ENCODE measurements around the gene SCNM1. TPM values are rescaled to one million over a fixed set of nuclear protein-coding genes. Genes with fewer than 3 reads are reported as not detected.

SCNM1 gene
- total RNA-seq, 1 experiment from 2014 or later = 34.1 TPM

GRCh38 chr1:151213560-151213959 is 47.6 kb downstream of the SCNM1 start:
- H3K9ac ChIP-seq (ENCODE audit: low read length) = no peak overlapping the region
- ChIA-PET CTCF (no interaction called here), RAD21 (ENCODE audit: low non-redundant PET in 1 of 2, low total read pairs in 2 of 2, uncharacterized antibody in 2 of 2, unreplicated experiment in 2 of 2) (no interaction called here), POLR2A (no interaction called here)
- H2AFZ ChIP-seq (ENCODE audit: low read depth, low read length, poor library complexity, severe bottlenecking) = no peak overlapping the region
- no peaks in the 10 kb centered on the region for H3K4me1 ChIP-seq (ENCODE audit: control insufficient read depth in 1 of 2, insufficient read depth in 2 of 2, low read length in 2 of 2)
- TF ChIP-seq, protein P1, sequence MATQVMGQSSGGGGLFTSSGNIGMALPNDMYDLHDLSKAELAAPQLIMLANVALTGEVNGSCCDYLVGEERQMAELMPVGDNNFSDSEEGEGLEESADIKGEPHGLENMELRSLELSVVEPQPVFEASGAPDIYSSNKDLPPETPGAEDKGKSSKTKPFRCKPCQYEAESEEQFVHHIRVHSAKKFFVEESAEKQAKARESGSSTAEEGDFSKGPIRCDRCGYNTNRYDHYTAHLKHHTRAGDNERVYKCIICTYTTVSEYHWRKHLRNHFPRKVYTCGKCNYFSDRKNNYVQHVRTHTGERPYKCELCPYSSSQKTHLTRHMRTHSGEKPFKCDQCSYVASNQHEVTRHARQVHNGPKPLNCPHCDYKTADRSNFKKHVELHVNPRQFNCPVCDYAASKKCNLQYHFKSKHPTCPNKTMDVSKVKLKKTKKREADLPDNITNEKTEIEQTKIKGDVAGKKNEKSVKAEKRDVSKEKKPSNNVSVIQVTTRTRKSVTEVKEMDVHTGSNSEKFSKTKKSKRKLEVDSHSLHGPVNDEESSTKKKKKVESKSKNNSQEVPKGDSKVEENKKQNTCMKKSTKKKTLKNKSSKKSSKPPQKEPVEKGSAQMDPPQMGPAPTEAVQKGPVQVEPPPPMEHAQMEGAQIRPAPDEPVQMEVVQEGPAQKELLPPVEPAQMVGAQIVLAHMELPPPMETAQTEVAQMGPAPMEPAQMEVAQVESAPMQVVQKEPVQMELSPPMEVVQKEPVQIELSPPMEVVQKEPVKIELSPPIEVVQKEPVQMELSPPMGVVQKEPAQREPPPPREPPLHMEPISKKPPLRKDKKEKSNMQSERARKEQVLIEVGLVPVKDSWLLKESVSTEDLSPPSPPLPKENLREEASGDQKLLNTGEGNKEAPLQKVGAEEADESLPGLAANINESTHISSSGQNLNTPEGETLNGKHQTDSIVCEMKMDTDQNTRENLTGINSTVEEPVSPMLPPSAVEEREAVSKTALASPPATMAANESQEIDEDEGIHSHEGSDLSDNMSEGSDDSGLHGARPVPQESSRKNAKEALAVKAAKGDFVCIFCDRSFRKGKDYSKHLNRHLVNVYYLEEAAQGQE (IDR thresholded peaks at IDR 0.05; ENCODE audit: low read depth) = no peak
- TF ChIP-seq, protein P2, sequence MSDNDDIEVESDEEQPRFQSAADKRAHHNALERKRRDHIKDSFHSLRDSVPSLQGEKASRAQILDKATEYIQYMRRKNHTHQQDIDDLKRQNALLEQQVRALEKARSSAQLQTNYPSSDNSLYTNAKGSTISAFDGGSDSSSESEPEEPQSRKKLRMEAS (IDR thresholded peaks at IDR 0.05) = no peak
- TF ChIP-seq SP1 (IDR thresholded peaks at IDR 0.05; ENCODE audit: low read depth) (no peak), CEBPB (IDR thresholded peaks at IDR 0.05; ENCODE audit: low read depth) (no peak), ATF3 (IDR thresholded peaks at IDR 0.05) (no peak), SRF (IDR thresholded peaks at IDR 0.05; ENCODE audit: low read depth) (no peak), ZNF274 (IDR thresholded peaks at IDR 0.05; ENCODE audit: low read depth, low read length) (no peak), JUND (IDR thresholded peaks at IDR 0.05) (no peak), ZFX (IDR thresholded peaks at IDR 0.05) (no peak), YY1 (IDR thresholded peaks at IDR 0.05; ENCODE audit: extremely low read depth, insufficient replicate concordance, low read depth, low read length) (no peak), ZBTB33 (IDR thresholded peaks at IDR 0.05; ENCODE audit: extremely low read depth, insufficient replicate concordance, low read length) (no peak), TCF7L2 (IDR thresholded peaks at IDR 0.05; ENCODE audit: borderline replicate concordance, extremely low read depth, insufficient read depth, insufficient read length) (no peak)
- no peak overlapping the region for H3K27ac ChIP-seq (ENCODE audit: low read depth, low read length)
- no peak for ATAC-seq
- no peaks in the 10 kb centered on the region for H3K27me3 ChIP-seq (ENCODE audit: insufficient read depth, low read length)
- no peak for DNase-seq (ENCODE audit: low read depth, low spot score)
- BruUV-seq (replicated peaks) = TSS peak; percentile 5
- peaks cover 97% of the 10 kb centered on the region for H3K79me2 ChIP-seq (ENCODE audit: insufficient read depth, low read length)
- no peaks in the 10 kb centered on the region for H3K9me3 ChIP-seq (ENCODE audit: control insufficient read depth in 1 of 2, insufficient read depth in 1 of 2, low read depth in 1 of 2, low read length in 2 of 2)
- no peak overlapping the region for H3K4me3 ChIP-seq (replicated peaks in 1 of 2; ENCODE audit: low read depth in 1 of 2, low read length in 2 of 2)
- peaks cover 7% of the 10 kb centered on the region for H4K20me1 ChIP-seq (ENCODE audit: insufficient read depth)
- no peak overlapping the region for H3K4me2 ChIP-seq (ENCODE audit: low read length)
- H3K36me3 ChIP-seq (ENCODE audit: control insufficient read depth in 1 of 2, insufficient read depth in 2 of 2, low read length in 2 of 2) = peaks cover 0 to 3% of the 10 kb centered on the region in 2 experiments; a peak in 2 of 4 replicates
- intact Hi-C loops (cut with micrococcal nuclease) = no loop called here
- no peaks in the 10 kb centered on the region for H3K9me2 ChIP-seq (ENCODE audit: insufficient read depth)

Other genes with a start within 250 kb of the SCNM1 start
- gene SETDB1, start 239.8 kb upstream of the SCNM1 start, total RNA-seq (2021; ENCODE audit: unreplicated experiment) = 54.3 TPM
- gene CERS2, start 191.3 kb upstream of the SCNM1 start, total RNA-seq (2021; ENCODE audit: unreplicated experiment) = 218 TPM
- gene ANXA9, start 183.9 kb upstream of the SCNM1 start, total RNA-seq (2021; ENCODE audit: unreplicated experiment) = 2.7 TPM
- 1.2 TPM for gene MINDY1, start 159.2 kb upstream of the SCNM1 start, total RNA-seq (2021; ENCODE audit: unreplicated experiment)
- gene PRUNE1, start 157.7 kb upstream of the SCNM1 start, total RNA-seq (2021; ENCODE audit: unreplicated experiment) = 20.2 TPM
- 0.86 TPM for gene BNIPL, start 129.6 kb upstream of the SCNM1 start, total RNA-seq (2021; ENCODE audit: unreplicated experiment)
- not detected for gene C1orf56, start 118.4 kb upstream of the SCNM1 start, total RNA-seq (2021; ENCODE audit: unreplicated experiment)
- gene CDC42SE1, start 106.5 kb upstream of the SCNM1 start, total RNA-seq (2021; ENCODE audit: unreplicated experiment) = 50.5 TPM
- 0.17 TPM for gene MLLT11, start 105.7 kb upstream of the SCNM1 start, total RNA-seq (2021; ENCODE audit: unreplicated experiment)
- 7.7 TPM for gene GABPB2, start 95.4 kb upstream of the SCNM1 start, total RNA-seq (2021; ENCODE audit: unreplicated experiment)
- gene SEMA6C, start 19.5 kb upstream of the SCNM1 start, total RNA-seq (2021; ENCODE audit: unreplicated experiment) = 8.2 TPM
- gene TNFAIP8L2, start 9.5 kb upstream of the SCNM1 start, total RNA-seq (2021; ENCODE audit: unreplicated experiment) = not detected
- 5.0 TPM for gene LYSMD1, start 242 bp upstream of the SCNM1 start, total RNA-seq (2021; ENCODE audit: unreplicated experiment)
- gene TMOD4, start 9.8 kb downstream of the SCNM1 start, total RNA-seq (2021; ENCODE audit: unreplicated experiment) = 1.8 TPM
- 68.9 TPM for gene VPS72, start 24.1 kb downstream of the SCNM1 start, total RNA-seq (2021; ENCODE audit: unreplicated experiment)
- 75.4 TPM for gene PIP5K1A, start 32.4 kb downstream of the SCNM1 start, total RNA-seq (2021; ENCODE audit: unreplicated experiment)
- 225 TPM for gene PSMD4, start 88.6 kb downstream of the SCNM1 start, total RNA-seq (2021; ENCODE audit: unreplicated experiment)
- 34.3 TPM for gene ZNF687, start 116.2 kb downstream of the SCNM1 start, total RNA-seq (2021; ENCODE audit: unreplicated experiment)
- 45.1 TPM for gene PI4KB, start 161.3 kb downstream of the SCNM1 start, total RNA-seq (2021; ENCODE audit: unreplicated experiment)
- 52.7 TPM for gene RFX5, start 181.1 kb downstream of the SCNM1 start, total RNA-seq (2021; ENCODE audit: unreplicated experiment)
- 0.42 TPM for gene SELENBP1, start 206.6 kb downstream of the SCNM1 start, total RNA-seq (2021; ENCODE audit: unreplicated experiment)
- gene PSMB4, start 233.4 kb downstream of the SCNM1 start, total RNA-seq (2021; ENCODE audit: unreplicated experiment) = 341 TPM